Psoas muscle (tissue), 8 donors: Measurements from ENCODE around the gene GFI1B. TPM values are rescaled to one million over a fixed set of nuclear protein-coding genes. Genes with fewer than 3 reads are reported as not detected.
A peak's percentile ranks its signal among the peaks of the same experiment; 100 is the strongest.

Experiments
- ATAC-seq, 4 donors: fragments of 200-7000 bp; cut with Tn5 transposase; one replicate each; pipeline ENCODE4 v1.9.1; 2020; ENCODE audit warnings: moderate library complexity in 3 of 4, mild to moderate bottlenecking in 2 of 4
- DNase-seq, 2 donors: peaks; one replicate each; pipeline ENCODE4 v3.0.0-alpha.2; 2020
- H3K27ac ChIP-seq: fragments of 200-600 bp; one replicate; pipeline ENCODE4 v1.8.0; 2022
- H3K27me3 ChIP-seq, 3 donors: fragments of 200-600 bp in 1 of 3; one replicate each; pipeline versions ENCODE4 v1.6.1 to v1.8.0; 2013 to 2022; ENCODE audit warnings: low read length in 2 of 3, mild to moderate bottlenecking in 2 of 3, moderate library complexity in 1 of 3; ENCODE audit not compliant: insufficient read depth in 3 of 3
- H3K36me3 ChIP-seq, 2 donors: fragments of 200-600 bp in 1 of 2; one replicate each; pipeline versions ENCODE4 v1.6.1 to v1.8.0; 2013 to 2022; ENCODE audit warnings: low read depth in 1 of 2, mild to moderate bottlenecking in 1 of 2, moderate library complexity in 1 of 2; ENCODE audit not compliant: insufficient read depth in 1 of 2
- H3K4me1 ChIP-seq: fragments of 200-600 bp; one replicate; pipeline ENCODE4 v1.8.0; 2022
- H3K4me3 ChIP-seq: fragments of 200-600 bp; one replicate; pipeline ENCODE4 v1.8.0; 2022; ENCODE audit warnings: mild to moderate bottlenecking
- H3K9me3 ChIP-seq: fragments of 200-600 bp; one replicate; pipeline ENCODE4 v1.8.0; 2022
- WGBS, 3 donors: extraction: QIAGEN DNeasy Blood & Tissue Kit; methylation state at CpG; one replicate each; pipeline versions ENCODE4 v1.1.6 to v1.1.7; 2013; 5-methylcytosine and 5-hydroxymethylcytosine counted together
- intact Hi-C, 2 donors: fragments of 100-400 bp; cut with DNase I; formaldehyde crosslinking; loops; one replicate each; pipeline versions ENCODE4 v1.11.0 to v1.14.2; 2022
- polyA plus RNA-seq, 3 donors: library from polyadenylated mRNA; stranded (reverse); fragments of 200-250 nt; gene quantifications; one replicate each; pipeline ENCODE4 v1.2.3, GENCODE V29; 2013
- total RNA-seq, 4 donors: library from RNA; stranded (reverse); fragmentation: NEBNext Ultra II Directional in 2 of 4; extraction: Animal tissue kit (Norgen Biotek cat#: 25700) in 2 of 4; gene quantifications; one replicate each; pipeline versions ENCODE4 v1.2.1 to v1.2.4, GENCODE V29; 2021 to 2023
- TF ChIP-seq, protein P1 (sequence below): fragments of 200-600 bp; IDR thresholded peaks from one replicate; pipeline ENCODE4 v1.8.0; 2022; ENCODE audit warnings: antibody characterized with exemption
- donor health status: healthy with polysubstance abuse.
- donor health status: DM: no; HTN: no; CAD: no; lungs with moderate emphysema.
- donor health status: Bipolar disorder and iron deficiency.
- donor health status: healthy.
- donor health status: DM: yes; HTN: yes; CAD: no.
- donor health status: DM: no; HTN: no; CAD: no.
- donor health status: DM: no; HTN: no; CAD: no.
- donor health status: DM: yes; HTN: yes; CAD: no.

Gene GFI1B
- total and polyA plus RNA-seq, 7 donors = 0.07 to 0.14 (median 0.12) TPM; not detected in 4

DNA sequence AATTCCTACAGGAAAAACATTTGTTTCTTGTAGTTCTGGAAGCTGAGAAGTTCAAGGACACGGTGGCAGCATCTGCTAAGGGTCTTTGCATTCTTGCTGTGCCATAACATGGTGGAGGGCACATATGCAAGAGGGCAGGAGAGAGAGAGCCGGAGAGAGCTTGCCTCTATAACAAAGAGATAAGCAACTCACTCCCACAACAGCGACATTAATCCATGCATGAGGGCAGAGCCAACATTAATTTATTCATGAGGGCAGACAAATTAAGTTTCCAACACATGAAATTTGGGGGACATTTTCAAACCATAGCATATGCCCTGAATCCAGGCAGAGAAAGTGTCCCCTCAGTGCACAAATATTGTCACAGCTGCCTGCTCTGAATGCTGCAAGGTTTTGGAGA, 47.9 kb downstream of the GFI1B start:
- intact Hi-C loops = no loop called here
- no peaks in the 10 kb centered on the region for H3K27me3 ChIP-seq
- H3K36me3 ChIP-seq = no peaks in the 10 kb centered on the region
- TF ChIP-seq, protein P1, sequence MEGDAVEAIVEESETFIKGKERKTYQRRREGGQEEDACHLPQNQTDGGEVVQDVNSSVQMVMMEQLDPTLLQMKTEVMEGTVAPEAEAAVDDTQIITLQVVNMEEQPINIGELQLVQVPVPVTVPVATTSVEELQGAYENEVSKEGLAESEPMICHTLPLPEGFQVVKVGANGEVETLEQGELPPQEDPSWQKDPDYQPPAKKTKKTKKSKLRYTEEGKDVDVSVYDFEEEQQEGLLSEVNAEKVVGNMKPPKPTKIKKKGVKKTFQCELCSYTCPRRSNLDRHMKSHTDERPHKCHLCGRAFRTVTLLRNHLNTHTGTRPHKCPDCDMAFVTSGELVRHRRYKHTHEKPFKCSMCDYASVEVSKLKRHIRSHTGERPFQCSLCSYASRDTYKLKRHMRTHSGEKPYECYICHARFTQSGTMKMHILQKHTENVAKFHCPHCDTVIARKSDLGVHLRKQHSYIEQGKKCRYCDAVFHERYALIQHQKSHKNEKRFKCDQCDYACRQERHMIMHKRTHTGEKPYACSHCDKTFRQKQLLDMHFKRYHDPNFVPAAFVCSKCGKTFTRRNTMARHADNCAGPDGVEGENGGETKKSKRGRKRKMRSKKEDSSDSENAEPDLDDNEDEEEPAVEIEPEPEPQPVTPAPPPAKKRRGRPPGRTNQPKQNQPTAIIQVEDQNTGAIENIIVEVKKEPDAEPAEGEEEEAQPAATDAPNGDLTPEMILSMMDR = no peak
- no peaks in the 10 kb centered on the region for H3K9me3 ChIP-seq
- H3K27ac ChIP-seq = no peak overlapping the region
- H3K4me1 ChIP-seq = peaks cover 8% of the 10 kb centered on the region
- WGBS, 3 donors = 52 to 69% (median 58%) methylated on average over 3 of the region's 3 CpGs
- DNase-seq = no peak
- no peak for ATAC-seq
- H3K4me3 ChIP-seq = no peak overlapping the region

DNA sequence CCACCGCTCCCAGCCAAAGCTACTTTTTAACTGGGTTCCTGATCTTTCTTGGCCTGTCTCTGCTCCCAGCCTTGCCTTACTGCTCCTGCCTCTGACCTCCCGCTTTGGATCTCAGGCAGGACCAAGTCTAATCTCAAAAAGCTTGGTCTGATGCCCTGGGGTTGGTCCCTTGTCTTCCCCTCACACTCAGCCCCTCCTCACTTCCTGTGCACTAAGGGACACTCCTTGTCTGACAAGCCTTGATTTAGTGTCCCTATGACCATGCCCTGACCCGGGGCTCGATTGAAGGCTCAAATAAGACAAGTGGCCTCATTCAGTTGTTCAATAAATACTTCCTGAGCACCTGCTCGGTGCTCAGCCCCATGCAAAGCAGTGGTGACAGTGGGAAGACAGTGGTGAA, 48.6 kb downstream of the GFI1B start:
- TF ChIP-seq, protein P1 = no peak
- intact Hi-C loops = no loop called here
- Histone ChIP-seq H3K4me1 (peaks cover 15% of the 10 kb centered on the region), H3K9me3 (no peaks in the 10 kb centered on the region), H3K36me3 (no peaks in the 10 kb centered on the region), H3K27me3 (no peaks in the 10 kb centered on the region), H3K27ac (no peak overlapping the region), H3K4me3 (no peak overlapping the region)
- DNase-seq = no peak
- WGBS, 3 donors = 35 to 52% (median 49%) methylated on average over 5 of the region's 5 CpGs
- ATAC-seq = no peak

DNA sequence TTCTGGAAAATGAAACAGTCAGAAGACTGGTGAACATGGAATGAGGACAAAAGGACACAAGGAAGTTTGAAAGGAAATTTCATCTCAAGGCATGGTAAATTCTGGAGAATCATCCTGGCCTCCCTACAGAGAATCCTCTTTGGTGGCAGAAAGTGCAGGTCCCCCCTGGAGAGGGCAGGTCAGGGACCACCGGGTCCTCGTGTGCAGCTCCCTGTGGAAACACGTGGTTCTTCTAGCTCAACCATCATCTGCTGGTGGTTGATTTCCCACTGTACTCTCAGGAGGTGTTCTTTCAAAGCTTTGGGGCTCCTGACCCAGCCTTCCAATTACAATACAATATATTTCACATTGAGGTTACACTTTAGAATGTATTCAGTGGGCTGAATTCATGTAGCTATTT, 49.7 kb downstream of the GFI1B start:
- DNase-seq (no peak), ATAC-seq (no peak)
- Histone ChIP-seq H3K36me3 (peaks cover 0 to 7% of the 10 kb centered on the region in 2 donors), H3K9me3 (no peaks in the 10 kb centered on the region), H3K27me3 (no peaks in the 10 kb centered on the region), H3K27ac (no peak overlapping the region), H3K4me3 (no peak overlapping the region), H3K4me1 (peaks cover 22% of the 10 kb centered on the region)
- intact Hi-C loops = no loop called here
- TF ChIP-seq, protein P1 = no peak
- WGBS, 3 donors = 63 to 78% (median 64%) methylated on average over 3 of the region's 3 CpGs

DNA sequence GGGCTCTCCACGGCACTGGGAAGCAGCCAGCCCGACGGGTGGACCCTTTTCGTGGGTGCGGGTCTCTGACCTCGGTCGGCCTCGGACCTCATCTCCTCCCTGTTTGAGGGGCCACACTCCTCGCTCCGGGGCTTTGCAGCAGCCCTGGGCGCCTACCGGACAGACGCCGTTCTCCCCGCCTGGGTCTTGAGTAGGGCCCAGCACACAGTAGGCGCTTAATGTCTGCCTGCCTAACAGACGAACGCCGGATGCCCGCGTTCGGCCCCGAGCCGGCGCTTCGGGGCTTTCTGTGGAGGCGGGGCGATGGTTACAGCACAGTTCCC, 51.5 kb downstream of the GFI1B start:
- TF ChIP-seq, protein P1 = no peak
- no peak for DNase-seq
- H3K27me3 ChIP-seq = no peaks in the 10 kb centered on the region
- intact Hi-C loops = loop anchor here (2.0 to 10.0 kb wide), 2 partner anchors 119 to 465 kb away; no protein-coding TSS in a partner anchor
- no peaks in the 10 kb centered on the region for H3K9me3 ChIP-seq
- ATAC-seq = peak; percentile 2 to 34 (median 8)
- peak overlapping the region; percentile 99 for H3K4me3 ChIP-seq
- 0 to 1% (median 0%) methylated on average over 28 of the region's 28 CpGs for WGBS, 3 donors
- peaks cover 30% of the 10 kb centered on the region for H3K4me1 ChIP-seq
- peaks cover 0 to 11% of the 10 kb centered on the region in 2 donors for H3K36me3 ChIP-seq
- peak overlapping the region; percentile 86 for H3K27ac ChIP-seq
